Gastrocnemius medialis (tissue), 4 donors: ENCODE results near the gene CASTOR1. TPM values are rescaled to one million over a fixed set of nuclear protein-coding genes. Genes with fewer than 3 reads are reported as not detected.
A peak's percentile ranks its signal among the peaks of the same experiment; 100 is the strongest.

ENCODE experiments used
- ATAC-seq, 2 donors: fragments of 150-250 bp; one replicate each; pipeline ENCODE4 v1.9.1; 2016
- DNase-seq, 2 donors: peaks; one replicate each; pipeline ENCODE4 v3.0.0-alpha.2; 2019
- H3K27ac ChIP-seq, 4 donors: fragments of 200-600 bp; sonication (generic); 1 replicate in 1 of 4; 2 replicates in 3 of 4; pipeline ENCODE4 v1.5.1; 2016 to 2018; ENCODE audit warnings: mild to moderate bottlenecking in 2 of 4, moderate library complexity in 1 of 4
- H3K27me3 ChIP-seq, 3 donors: fragments of 200-600 bp; sonication (generic) in 2 of 3; 1 replicate in 1 of 3; 2 replicates in 2 of 3; pipeline versions ENCODE4 v1.5.1 to v1.6.0; 2016 to 2019; ENCODE audit warnings: mild to moderate bottlenecking in 1 of 3, moderate library complexity in 1 of 3
- H3K36me3 ChIP-seq, 2 donors: fragments of 200-600 bp; sonication (generic) in 1 of 2; one replicate each; pipeline ENCODE4 v1.5.1; 2017 to 2018
- H3K4me1 ChIP-seq, 2 donors: fragments of 200-600 bp; sonication (generic) in 1 of 2; one replicate each; pipeline ENCODE4 v1.5.1; 2016 to 2017; ENCODE audit warnings: mild to moderate bottlenecking in 2 of 2
- H3K4me3 ChIP-seq, 4 donors: fragments of 200-600 bp; sonication (generic) in 3 of 4; 1 replicate in 1 of 4; 2 replicates in 3 of 4; pipeline ENCODE4 v1.5.1; 2016 to 2019; ENCODE audit warnings: mild to moderate bottlenecking in 2 of 4
- H3K9me3 ChIP-seq, 3 donors: fragments of 200-600 bp; sonication (generic) in 2 of 3; 1 replicate in 1 of 3; 2 replicates in 2 of 3; pipeline ENCODE4 v1.5.1; 2016 to 2019
- POLR2A ChIP-seq, 2 donors: fragments of 450-650 bp; IDR thresholded peaks; one replicate each; pipeline ENCODE4 v1.6.1; 2017; ENCODE audit warnings: antibody characterized with exemption in 2 of 2, mild to moderate bottlenecking in 2 of 2, moderate library complexity in 2 of 2
- in situ Hi-C, 4 donors: fragments of 200-750 bp; cut with MboI; loops; one replicate each; pipeline versions ENCODE4 v1.15.0 to v1.8.0; 2017; ENCODE audit warnings: low sequenced_read_pairs in 4 of 4
- intact Hi-C: fragments of 100-400 bp; cut with DNase I; formaldehyde crosslinking; loops from one replicate; pipeline ENCODE4 v1.15.1; 2023; ENCODE audit warnings: low total_unique reads
- total RNA-seq, 4 donors: library from RNA; depleted of rRNA; stranded (reverse); fragments of >200 nt; gene quantifications; one replicate each; pipeline versions ENCODE4 v1.1.0 to v1.2.3, GENCODE V29; 2016
- TF ChIP-seq, protein P1 (sequence below), 5 experiments: fragments of 450-650 bp in 3 of 5; fragments of 200-600 bp in 2 of 5; sonication (generic) in 2 of 5; IDR thresholded peaks in 4 of 5; conservative IDR thresholded peaks in 1 of 5; 1 replicate in 4 of 5; 2 replicates in 1 of 5; pipeline ENCODE4 v1.5.1; 2016 to 2019; ENCODE audit warnings: antibody characterized with exemption in 5 of 5, mild to moderate bottlenecking in 3 of 5, moderate library complexity in 3 of 5

Gene CASTOR1
- total RNA-seq, 4 donors from 2014 or later, result 3.5 to 6.5 (median 5.6) TPM

DNA sequence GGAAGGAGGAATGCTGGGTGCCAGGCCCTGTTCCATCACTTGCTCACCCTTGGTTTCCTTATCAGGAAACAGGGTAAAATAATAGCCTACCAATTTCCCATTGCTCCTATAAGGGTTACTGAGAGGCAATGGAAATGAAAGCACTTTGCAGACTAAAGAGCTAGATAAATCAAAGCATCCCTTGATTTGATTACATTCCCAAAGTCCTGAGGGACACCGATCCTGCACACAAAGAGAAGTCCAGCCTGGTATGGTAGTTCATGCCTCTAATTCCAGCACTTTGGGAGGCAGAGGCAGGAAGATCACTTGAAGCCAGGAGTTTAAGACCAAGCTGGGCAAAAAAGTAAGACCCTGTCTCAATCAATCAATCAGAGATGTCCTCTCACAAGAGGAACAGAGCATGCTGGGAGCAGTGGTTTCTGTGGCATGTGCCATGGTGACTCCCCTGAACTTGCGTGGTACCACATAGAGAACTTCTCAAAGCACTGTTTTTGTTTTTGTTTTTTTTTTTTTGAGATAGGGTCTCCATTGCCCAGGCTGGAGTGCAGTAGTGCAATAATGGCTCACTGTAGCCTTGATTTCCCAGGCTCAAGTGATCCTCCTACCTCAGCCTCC lies 26.8 kb upstream of the CASTOR1 start:
- intact Hi-C loops, result no loop called here
- Histone ChIP-seq H3K4me1 (peaks cover 22 to 32% of the 10 kb centered on the region in 2 donors), H3K27ac (no peak overlapping the region), H3K9me3 (no peaks in the 10 kb centered on the region), H3K36me3 (no peaks in the 10 kb centered on the region), H3K27me3 (no peaks in the 10 kb centered on the region), H3K4me3 (no peak overlapping the region)
- in situ Hi-C loops, result no loop called here
- no peak for TF ChIP-seq POLR2A (IDR thresholded peaks at IDR 0.05)
- TF ChIP-seq, protein P1, sequence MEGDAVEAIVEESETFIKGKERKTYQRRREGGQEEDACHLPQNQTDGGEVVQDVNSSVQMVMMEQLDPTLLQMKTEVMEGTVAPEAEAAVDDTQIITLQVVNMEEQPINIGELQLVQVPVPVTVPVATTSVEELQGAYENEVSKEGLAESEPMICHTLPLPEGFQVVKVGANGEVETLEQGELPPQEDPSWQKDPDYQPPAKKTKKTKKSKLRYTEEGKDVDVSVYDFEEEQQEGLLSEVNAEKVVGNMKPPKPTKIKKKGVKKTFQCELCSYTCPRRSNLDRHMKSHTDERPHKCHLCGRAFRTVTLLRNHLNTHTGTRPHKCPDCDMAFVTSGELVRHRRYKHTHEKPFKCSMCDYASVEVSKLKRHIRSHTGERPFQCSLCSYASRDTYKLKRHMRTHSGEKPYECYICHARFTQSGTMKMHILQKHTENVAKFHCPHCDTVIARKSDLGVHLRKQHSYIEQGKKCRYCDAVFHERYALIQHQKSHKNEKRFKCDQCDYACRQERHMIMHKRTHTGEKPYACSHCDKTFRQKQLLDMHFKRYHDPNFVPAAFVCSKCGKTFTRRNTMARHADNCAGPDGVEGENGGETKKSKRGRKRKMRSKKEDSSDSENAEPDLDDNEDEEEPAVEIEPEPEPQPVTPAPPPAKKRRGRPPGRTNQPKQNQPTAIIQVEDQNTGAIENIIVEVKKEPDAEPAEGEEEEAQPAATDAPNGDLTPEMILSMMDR (IDR thresholded peaks at IDR 0.05 in 4 of 5, conservative IDR thresholded peaks at IDR 0.05 in 1 of 5), result no peak
- DNase-seq (no peak), ATAC-seq (no peak)

DNA sequence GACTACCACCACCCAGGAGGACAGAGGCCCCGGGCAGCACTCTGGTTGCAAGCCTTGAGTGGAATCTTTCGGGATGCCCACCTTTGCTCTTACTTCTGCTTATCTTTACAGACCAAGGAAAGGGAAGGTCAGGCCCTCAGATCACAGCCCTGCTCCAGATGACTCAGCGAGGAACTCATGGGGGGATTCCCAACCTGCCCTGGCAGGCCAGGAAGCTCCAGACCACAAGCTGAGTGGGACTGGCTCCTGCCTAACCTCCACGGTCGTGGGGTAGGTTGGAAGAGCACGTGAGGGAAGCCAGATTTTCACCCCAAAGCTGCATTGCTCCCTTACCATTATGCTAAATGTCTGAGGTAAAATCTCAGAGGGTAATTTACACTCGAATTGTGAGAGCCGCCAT lies 25.6 kb upstream of the CASTOR1 start:
- H3K27ac ChIP-seq, result no peak overlapping the region
- in situ Hi-C loops (no loop called here), intact Hi-C loops (no loop called here)
- no peaks in the 10 kb centered on the region for H3K36me3 ChIP-seq
- DNase-seq (no peak), ATAC-seq (no peak)
- peaks cover 28 to 38% of the 10 kb centered on the region in 2 donors for H3K4me1 ChIP-seq
- no peaks in the 10 kb centered on the region for H3K27me3 ChIP-seq
- TF ChIP-seq, protein P1 (IDR thresholded peaks at IDR 0.05 in 4 of 5, conservative IDR thresholded peaks at IDR 0.05 in 1 of 5), result no peak
- TF ChIP-seq POLR2A (IDR thresholded peaks at IDR 0.05), result no peak
- H3K9me3 ChIP-seq, result no peaks in the 10 kb centered on the region
- no peak overlapping the region for H3K4me3 ChIP-seq

DNA sequence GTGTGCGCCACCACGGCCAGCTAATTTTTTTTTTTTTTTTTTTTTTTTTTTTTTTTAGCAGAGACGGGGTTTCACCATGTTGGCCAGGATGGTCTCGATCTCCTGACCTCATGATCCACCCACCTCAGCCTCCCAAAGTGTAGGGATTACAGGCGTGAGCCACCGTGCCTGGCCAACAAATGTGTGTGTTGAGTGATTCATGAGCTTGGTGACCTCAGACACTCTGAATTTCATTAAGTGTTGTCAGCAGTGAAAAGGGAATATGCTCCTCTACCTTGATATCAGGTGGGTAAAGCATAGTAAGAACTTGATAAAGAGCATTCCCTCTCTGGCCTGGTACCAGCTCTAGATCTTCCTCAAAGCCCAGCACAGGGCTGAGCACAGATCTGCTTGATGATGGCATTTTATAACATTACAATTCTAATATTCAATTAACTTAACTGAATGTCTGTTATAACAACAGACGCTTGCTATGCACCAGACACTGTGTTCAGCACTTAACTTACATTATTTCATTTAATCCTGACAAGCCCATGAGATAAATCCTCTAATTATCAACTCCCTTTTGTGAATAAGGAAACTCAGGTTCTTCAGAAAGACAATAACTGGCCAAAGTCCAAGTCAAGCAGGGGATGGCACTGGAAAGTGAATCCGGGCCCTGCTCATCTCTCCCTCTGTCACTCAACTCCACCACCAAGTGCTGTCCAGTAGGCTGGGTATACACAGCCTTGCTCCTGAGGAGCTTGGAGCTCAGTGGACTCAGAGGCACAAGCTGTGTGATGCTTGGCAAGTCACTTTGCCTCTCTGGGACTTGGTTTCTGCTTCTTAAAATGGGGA lies 24.4 kb upstream of the CASTOR1 start:
- H3K27ac ChIP-seq, result no peak overlapping the region
- no peaks in the 10 kb centered on the region for H3K9me3 ChIP-seq
- H3K4me3 ChIP-seq, result no peak overlapping the region
- ATAC-seq (no peak), DNase-seq (no peak)
- peaks cover 35 to 49% of the 10 kb centered on the region in 2 donors for H3K4me1 ChIP-seq
- intact Hi-C loops (no loop called here), in situ Hi-C loops (no loop called here)
- no peaks in the 10 kb centered on the region for H3K36me3 ChIP-seq
- TF ChIP-seq, protein P1 (IDR thresholded peaks at IDR 0.05 in 4 of 5, conservative IDR thresholded peaks at IDR 0.05 in 1 of 5), result no peak
- TF ChIP-seq POLR2A (IDR thresholded peaks at IDR 0.05), result no peak
- no peaks in the 10 kb centered on the region for H3K27me3 ChIP-seq

DNA sequence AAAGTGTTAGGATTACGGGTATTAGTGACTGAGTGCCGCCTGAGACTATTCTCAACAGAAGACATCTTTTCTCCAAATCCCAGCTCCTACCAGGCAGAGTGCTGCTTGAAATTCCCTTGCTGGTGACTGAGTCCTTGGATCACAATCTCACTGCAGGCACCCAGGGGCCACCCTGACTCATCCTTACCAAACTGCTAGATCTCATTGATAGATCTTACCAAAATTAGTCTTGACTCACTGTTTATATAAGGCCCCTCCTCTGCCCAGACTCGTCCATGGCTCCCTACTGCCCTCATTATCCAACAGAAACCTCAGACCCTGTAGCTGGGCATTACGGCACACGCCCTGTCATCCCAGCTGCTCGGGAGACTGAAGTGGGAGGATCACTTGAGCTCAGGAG lies 22.7 kb upstream of the CASTOR1 start:
- TF ChIP-seq, protein P1 (IDR thresholded peaks at IDR 0.05 in 4 of 5, conservative IDR thresholded peaks at IDR 0.05 in 1 of 5), result no peak
- TF ChIP-seq POLR2A (IDR thresholded peaks at IDR 0.05), result no peak
- Histone ChIP-seq H3K9me3 (no peaks in the 10 kb centered on the region), H3K27me3 (no peaks in the 10 kb centered on the region), H3K4me3 (no peak overlapping the region), H3K4me1 (peaks cover 47 to 57% of the 10 kb centered on the region in 2 donors), H3K36me3 (no peaks in the 10 kb centered on the region), H3K27ac (peak overlapping the region; percentile 57 to 70 (median 62))
- DNase-seq (no peak), ATAC-seq (no peak)
- in situ Hi-C loops (no loop called here), intact Hi-C loops (no loop called here)
